ENCODE results near the gene ZFYVE19. TPM values are rescaled to one million over a fixed set of nuclear protein-coding genes. Genes with fewer than 3 reads are reported as not detected.

Gene ZFYVE19
- total RNA-seq, 1 experiment from 2014 or later: 39.5 TPM

DNA sequence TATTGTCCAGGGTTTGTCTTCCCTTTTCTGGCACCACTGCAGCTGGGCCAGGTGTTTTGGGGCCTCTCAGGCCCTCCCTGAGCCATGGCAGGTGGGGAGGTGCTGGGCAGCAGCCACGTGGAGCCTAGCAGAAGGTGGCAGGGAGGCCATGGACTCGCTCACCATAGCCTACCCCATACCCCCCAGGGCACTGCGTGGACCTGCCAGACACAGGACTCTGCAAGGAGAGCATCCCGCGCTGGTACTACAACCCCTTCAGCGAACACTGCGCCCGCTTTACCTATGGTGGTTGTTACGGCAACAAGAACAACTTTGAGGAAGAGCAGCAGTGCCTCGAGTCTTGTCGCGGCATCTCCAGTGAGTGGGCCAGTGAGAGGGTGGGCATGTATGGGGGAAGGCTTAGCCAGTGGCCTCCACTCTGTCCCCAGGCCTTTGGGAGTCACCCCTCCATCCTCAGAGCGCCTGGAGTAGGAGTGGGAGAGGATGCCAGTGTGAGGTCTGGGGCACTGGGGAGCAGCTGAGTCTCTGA, 48.9 kb downstream of the ZFYVE19 start:
- no peak for ATAC-seq
- in situ Hi-C loops (cut with HindIII; ENCODE audit: low pct_unique_long_range_greater_than_20kb, low sequenced_read_pairs): no loop called here
- POLR2A ChIA-PET: no interaction called here

DNA sequence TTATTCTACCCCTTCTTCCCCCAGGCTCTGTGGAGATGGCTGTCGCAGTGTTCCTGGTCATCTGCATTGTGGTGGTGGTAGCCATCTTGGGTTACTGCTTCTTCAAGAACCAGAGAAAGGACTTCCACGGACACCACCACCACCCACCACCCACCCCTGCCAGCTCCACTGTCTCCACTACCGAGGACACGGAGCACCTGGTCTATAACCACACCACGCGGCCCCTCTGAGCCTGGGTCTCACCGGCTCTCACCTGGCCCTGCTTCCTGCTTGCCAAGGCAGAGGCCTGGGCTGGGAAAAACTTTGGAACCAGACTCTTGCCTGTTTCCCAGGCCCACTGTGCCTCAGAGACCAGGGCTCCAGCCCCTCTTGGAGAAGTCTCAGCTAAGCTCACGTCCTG, 49.9 kb downstream of the ZFYVE19 start:
- intact Hi-C loops (cut with micrococcal nuclease; ENCODE audit: unreplicated experiment) (no loop called here), in situ Hi-C loops (cut with HindIII; ENCODE audit: low pct_unique_long_range_greater_than_20kb, low sequenced_read_pairs) (no loop called here)
- Histone ChIP-seq H3K27ac (ENCODE audit: low read length) (no peak overlapping the region), H3K27me3 (ENCODE audit: control insufficient read depth, insufficient read depth, low read length) (no peaks in the 10 kb centered on the region), H3K36me3 (ENCODE audit: control insufficient read depth, insufficient read depth, low read length) (no peaks in the 10 kb centered on the region), H3K4me1 (ENCODE audit: control insufficient read depth, insufficient read depth, low read length) (peaks cover 9% of the 10 kb centered on the region; the same call in 1 of the 2 replicates), H3K9me3 (ENCODE audit: control insufficient read depth, insufficient read depth, low read depth, low read length) (no peaks in the 10 kb centered on the region), H3K4me3 (ENCODE audit: low read depth in 2 of 2, low read length in 2 of 2) (no peak overlapping the region)
- TF ChIP-seq REST (IDR thresholded peaks at IDR 0.05; ENCODE audit: insufficient read depth in 1 of 2, low read depth in 2 of 2, low read length in 1 of 2): no peak
- TF ChIP-seq POLR2AphosphoS5 (IDR thresholded peaks at IDR 0.05; ENCODE audit: low read depth, low read length): no peak
- TF ChIP-seq TCF7L2 (IDR thresholded peaks at IDR 0.05; ENCODE audit: low read depth, low read length): no peak
- TF ChIP-seq, protein P1, sequence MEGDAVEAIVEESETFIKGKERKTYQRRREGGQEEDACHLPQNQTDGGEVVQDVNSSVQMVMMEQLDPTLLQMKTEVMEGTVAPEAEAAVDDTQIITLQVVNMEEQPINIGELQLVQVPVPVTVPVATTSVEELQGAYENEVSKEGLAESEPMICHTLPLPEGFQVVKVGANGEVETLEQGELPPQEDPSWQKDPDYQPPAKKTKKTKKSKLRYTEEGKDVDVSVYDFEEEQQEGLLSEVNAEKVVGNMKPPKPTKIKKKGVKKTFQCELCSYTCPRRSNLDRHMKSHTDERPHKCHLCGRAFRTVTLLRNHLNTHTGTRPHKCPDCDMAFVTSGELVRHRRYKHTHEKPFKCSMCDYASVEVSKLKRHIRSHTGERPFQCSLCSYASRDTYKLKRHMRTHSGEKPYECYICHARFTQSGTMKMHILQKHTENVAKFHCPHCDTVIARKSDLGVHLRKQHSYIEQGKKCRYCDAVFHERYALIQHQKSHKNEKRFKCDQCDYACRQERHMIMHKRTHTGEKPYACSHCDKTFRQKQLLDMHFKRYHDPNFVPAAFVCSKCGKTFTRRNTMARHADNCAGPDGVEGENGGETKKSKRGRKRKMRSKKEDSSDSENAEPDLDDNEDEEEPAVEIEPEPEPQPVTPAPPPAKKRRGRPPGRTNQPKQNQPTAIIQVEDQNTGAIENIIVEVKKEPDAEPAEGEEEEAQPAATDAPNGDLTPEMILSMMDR (IDR thresholded peaks at IDR 0.05): no peak
- no peak for TF ChIP-seq SIN3A (IDR thresholded peaks at IDR 0.05; ENCODE audit: borderline replicate concordance, insufficient read depth, low read depth, low read length)
- POLR2A ChIA-PET: no interaction called here
- DNase-seq (ENCODE audit: low read depth, low spot score): no peak
- CTCF ChIA-PET: interaction anchor here (0.6 to 3.9 kb wide), 5 partner anchors 10 to 38 kb away, joined by 3 to 74 read pairs (median 65); partner anchors contain the start of genes RHOV and VPS18
- ATAC-seq: no peak
- BruUV-seq (replicated peaks): no TSS peak

More for the DNA sequence above, 48.9 kb downstream of the ZFYVE19 start:
- TF ChIP-seq, protein P1 (IDR thresholded peaks at IDR 0.05): no peak
- TF ChIP-seq SIN3A (IDR thresholded peaks at IDR 0.05; ENCODE audit: borderline replicate concordance, insufficient read depth, low read depth, low read length) (no peak), REST (IDR thresholded peaks at IDR 0.05; ENCODE audit: insufficient read depth in 1 of 2, low read depth in 2 of 2, low read length in 1 of 2) (no peak), POLR2AphosphoS5 (IDR thresholded peaks at IDR 0.05; ENCODE audit: low read depth, low read length) (no peak), TCF7L2 (IDR thresholded peaks at IDR 0.05; ENCODE audit: low read depth, low read length) (no peak)
- Histone ChIP-seq H3K36me3 (ENCODE audit: control insufficient read depth, insufficient read depth, low read length) (no peaks in the 10 kb centered on the region), H3K4me3 (ENCODE audit: low read depth in 2 of 2, low read length in 2 of 2) (no peak overlapping the region), H3K27ac (ENCODE audit: low read length) (no peak overlapping the region), H3K27me3 (ENCODE audit: control insufficient read depth, insufficient read depth, low read length) (no peaks in the 10 kb centered on the region), H3K4me1 (ENCODE audit: control insufficient read depth, insufficient read depth, low read length) (peaks cover 9% of the 10 kb centered on the region; the same call in 1 of the 2 replicates), H3K9me3 (ENCODE audit: control insufficient read depth, insufficient read depth, low read depth, low read length) (no peaks in the 10 kb centered on the region)
- intact Hi-C loops (cut with micrococcal nuclease; ENCODE audit: unreplicated experiment): no loop called here
- no peak for DNase-seq (ENCODE audit: low read depth, low spot score)
- BruUV-seq (replicated peaks): no TSS peak
- CTCF ChIA-PET: no interaction called here

Data from Panc1 (cell line).